ENCODE data around the gene CHRD.

Gene CHRD

GRCh38 chr3:184353546-184353941 lies 26.3 kb upstream of the CHRD start:
- ATAC-seq (ENCODE audit: insufficient read depth, low read depth), result no peak
- TF ChIP-seq CTCF (IDR thresholded peaks at IDR 0.05; ENCODE audit: borderline replicate concordance, extremely low read depth, low read length, poor library complexity, severe bottlenecking) (no peak), EZH2 (IDR thresholded peaks at IDR 0.05; ENCODE audit: borderline replicate concordance, low read depth, low read length, severe bottlenecking) (no peak)

GRCh38 chr3:184354121-184354728 lies 25.6 kb upstream of the CHRD start:
- ATAC-seq (ENCODE audit: insufficient read depth, low read depth) (peak; percentile 79), DNase-seq (peak; percentile 57)

More at GRCh38 chr3:184353546-184353941, 26.3 kb upstream of the CHRD start:
- Histone ChIP-seq H3K4me2 (ENCODE audit: insufficient read depth, low read length) (no peak overlapping the region), H3K9ac (ENCODE audit: low read depth, low read length) (no peak overlapping the region), H4K20me1 (ENCODE audit: insufficient read depth, low read length) (peaks cover 14% of the 10 kb centered on the region; the same call in 1 of the 2 replicates), H2AFZ (ENCODE audit: low read depth, low read length) (no peak overlapping the region), H3K9me3 (ENCODE audit: insufficient read depth, low read length, severe bottlenecking) (no peaks in the 10 kb centered on the region), H3K4me3 (ENCODE audit: low read depth in 1 of 2, low read length in 2 of 2) (no peak overlapping the region), H3K4me1 (ENCODE audit: insufficient read depth, low read length) (no peaks in the 10 kb centered on the region), H3K79me2 (ENCODE audit: insufficient read depth, low read length) (no peaks in the 10 kb centered on the region), H3K36me3 (ENCODE audit: insufficient read depth, low read length) (peaks cover 14% of the 10 kb centered on the region), H3K27me3 (ENCODE audit: insufficient read depth, low read length, poor library complexity) (no peaks in the 10 kb centered on the region), H3K27ac (ENCODE audit: low read length) (no peak overlapping the region)
- no peak for DNase-seq

GRCh38 chr3:184354754-184355153 lies 25.1 kb upstream of the CHRD start:
- no peak overlapping the region for H3K9ac ChIP-seq (ENCODE audit: low read depth, low read length)
- ATAC-seq (ENCODE audit: insufficient read depth, low read depth) (no peak), DNase-seq (no peak)
- H3K4me2 ChIP-seq (ENCODE audit: insufficient read depth, low read length), result no peak overlapping the region
- H3K36me3 ChIP-seq (ENCODE audit: insufficient read depth, low read length), result peaks cover 14% of the 10 kb centered on the region
- no peak overlapping the region for H2AFZ ChIP-seq (ENCODE audit: low read depth, low read length)
- no peak for TF ChIP-seq EZH2 (IDR thresholded peaks at IDR 0.05; ENCODE audit: borderline replicate concordance, low read depth, low read length, severe bottlenecking)
- no peak for TF ChIP-seq CTCF (IDR thresholded peaks at IDR 0.05; ENCODE audit: borderline replicate concordance, extremely low read depth, low read length, poor library complexity, severe bottlenecking)
- H3K27ac ChIP-seq (ENCODE audit: low read length), result no peak overlapping the region
- no peaks in the 10 kb centered on the region for H3K9me3 ChIP-seq (ENCODE audit: insufficient read depth, low read length, severe bottlenecking)
- no peak overlapping the region for H3K4me3 ChIP-seq (ENCODE audit: low read depth in 1 of 2, low read length in 2 of 2)
- H3K4me1 ChIP-seq (ENCODE audit: insufficient read depth, low read length), result no peaks in the 10 kb centered on the region
- no peaks in the 10 kb centered on the region for H3K27me3 ChIP-seq (ENCODE audit: insufficient read depth, low read length, poor library complexity)
- H3K79me2 ChIP-seq (ENCODE audit: insufficient read depth, low read length), result no peaks in the 10 kb centered on the region
- peaks cover 16% of the 10 kb centered on the region; the same call in 1 of the 2 replicates for H4K20me1 ChIP-seq (ENCODE audit: insufficient read depth, low read length)

More at GRCh38 chr3:184354121-184354728, 25.6 kb upstream of the CHRD start:
- Histone ChIP-seq H3K79me2 (ENCODE audit: insufficient read depth, low read length) (no peaks in the 10 kb centered on the region), H2AFZ (ENCODE audit: low read depth, low read length) (no peak overlapping the region), H3K4me2 (ENCODE audit: insufficient read depth, low read length) (no peak overlapping the region), H3K9ac (ENCODE audit: low read depth, low read length) (no peak overlapping the region), H3K36me3 (ENCODE audit: insufficient read depth, low read length) (peaks cover 14% of the 10 kb centered on the region), H3K27me3 (ENCODE audit: insufficient read depth, low read length, poor library complexity) (no peaks in the 10 kb centered on the region), H3K4me3 (ENCODE audit: low read depth in 1 of 2, low read length in 2 of 2) (no peak overlapping the region), H4K20me1 (ENCODE audit: insufficient read depth, low read length) (peaks cover 16% of the 10 kb centered on the region; the same call in 1 of the 2 replicates), H3K9me3 (ENCODE audit: insufficient read depth, low read length, severe bottlenecking) (no peaks in the 10 kb centered on the region), H3K27ac (ENCODE audit: low read length) (no peak overlapping the region; the same call in 1 of the 2 replicates), H3K4me1 (ENCODE audit: insufficient read depth, low read length) (no peaks in the 10 kb centered on the region)
- TF ChIP-seq EZH2 (IDR thresholded peaks at IDR 0.05; ENCODE audit: borderline replicate concordance, low read depth, low read length, severe bottlenecking), result no peak
- TF ChIP-seq CTCF (IDR thresholded peaks at IDR 0.05; ENCODE audit: borderline replicate concordance, extremely low read depth, low read length, poor library complexity, severe bottlenecking), result peak; percentile 78
